DMS153 treated with DMSO at 0.1 percent for 48 hours (cell line): ENCODE data around the gene SEM1.
"Not testable (repeated sequence)": the region's sequence is repeated elsewhere in the genome, so short reads cannot be mapped to it uniquely, and the experiment has no call there.

Experiments used
- DNase-seq: peaks from one replicate; lab custom pipeline; 2025; ENCODE audit not compliant: unreplicated experiment; lab: John Stamatoyannopoulos, UW

SEM1 gene

GRCh38 chr7:96664793-96665192 is 44.9 kb downstream of the SEM1 start:
- DNase-seq, result no peak

GRCh38 chr7:96663871-96664445 is 45.7 kb downstream of the SEM1 start:
- DNase-seq, result no peak

- DNase-seq, result no peak
Observed at GRCh38 chr7:96663457-96663856, 46.2 kb downstream of the SEM1 start.

- DNase-seq, result not testable (repeated sequence)
Observed at GRCh38 chr7:96662151-96662550, 47.5 kb downstream of the SEM1 start.

- peak; percentile 76 for DNase-seq
Observed at GRCh38 chr7:96658022-96658412, 51.6 kb downstream of the SEM1 start.

- peak; percentile 76 for DNase-seq
Observed at GRCh38 chr7:96657347-96658021, 52.2 kb downstream of the SEM1 start.

- no peak for DNase-seq
Observed at GRCh38 chr7:96655956-96656355, 53.7 kb downstream of the SEM1 start.

GRCh38 chr7:96654630-96655188 is 54.9 kb downstream of the SEM1 start:
- peak; percentile 31 for DNase-seq

GRCh38 chr7:96649981-96650380 is 59.7 kb downstream of the SEM1 start:
- DNase-seq, result no peak

GRCh38 chr7:96648784-96649183 is 60.9 kb downstream of the SEM1 start:
- no peak for DNase-seq

- no peak for DNase-seq
Observed at GRCh38 chr7:96647733-96648132, 61.9 kb downstream of the SEM1 start.

GRCh38 chr7:96645084-96645483 is 64.6 kb downstream of the SEM1 start:
- DNase-seq, result no peak

GRCh38 chr7:96643436-96643835 is 66.2 kb downstream of the SEM1 start:
- DNase-seq, result not testable (repeated sequence)

- no peak for DNase-seq
Observed at GRCh38 chr7:96640054-96640453, 69.6 kb downstream of the SEM1 start.
